Measurements from ENCODE around the gene FREM1. TPM values are rescaled to one million over a fixed set of nuclear protein-coding genes. Genes with fewer than 3 reads are reported as not detected.

FREM1 gene
- total and polyA plus RNA-seq, 2 experiments from 2014 or later, result 0.78 to 3.1 TPM

- Histone ChIP-seq H3K9me2 (ENCODE audit: insufficient read depth) (no peaks in the 10 kb centered on the region), H3K27me3 (ENCODE audit: insufficient read depth) (no peaks in the 10 kb centered on the region), H3K4me2 (peak overlapping the region; percentile 71; the same call in 1 of the 2 replicates), H3K36me3 (ENCODE audit: insufficient read depth) (no peaks in the 10 kb centered on the region), H3F3A (replicated peaks; ENCODE audit: low read depth) (peaks cover 4% of the 10 kb centered on the region; the same call in 1 of the 2 replicates), H3K4me1 (ENCODE audit: insufficient read depth) (peaks cover 54% of the 10 kb centered on the region), H4K20me1 (replicated peaks; ENCODE audit: insufficient read depth) (no peaks in the 10 kb centered on the region), H3K4me3 (no peak overlapping the region), H3K27ac (ENCODE audit: low read depth) (no peak overlapping the region), H3K79me2 (replicated peaks; ENCODE audit: insufficient read depth) (no peaks in the 10 kb centered on the region), H2AFZ (no peak overlapping the region)
- peaks cover 27% of the 10 kb centered on the region for H3K4me1 Mint-ChIP-seq
- ATAC-seq (no peak), DNase-seq (ENCODE audit: low spot score) (no peak)
- peaks cover under 1% of the 10 kb centered on the region for H3K27me3 Mint-ChIP-seq (ENCODE audit: insufficient read depth, low read depth, poor library complexity)
- no peak overlapping the region for H3K27ac Mint-ChIP-seq
- no peaks in the 10 kb centered on the region for H3K9me3 Mint-ChIP-seq
- H3K4me3 Mint-ChIP-seq, result no peak overlapping the region
- TF ChIP-seq CREB1 (CRISPR knock-in tag; IDR thresholded peaks at IDR 0.05; ENCODE audit: low read depth) (no peak), ZNF331 (CRISPR knock-in tag; IDR thresholded peaks at IDR 0.05; ENCODE audit: low read depth) (no peak), EZH2 (IDR thresholded peaks at IDR 0.05; ENCODE audit: low read depth, unreplicated experiment) (no peak), STAT1 (IDR thresholded peaks at IDR 0.05; ENCODE audit: unreplicated experiment) (no peak), EZH2phosphoT487 (IDR thresholded peaks at IDR 0.05; ENCODE audit: unreplicated experiment) (no peak), POLR2AphosphoS5 (IDR thresholded peaks at IDR 0.05; ENCODE audit: low read depth) (no peak), NANOG (IDR thresholded peaks at IDR 0.05; ENCODE audit: borderline replicate concordance) (no peak), ZNF462 (CRISPR knock-in tag; IDR thresholded peaks at IDR 0.05) (no peak), CTCF (conservative IDR thresholded peaks at IDR 0.05; ENCODE audit: low read depth in 2 of 2) (no peak), JUNB (IDR thresholded peaks at IDR 0.05; ENCODE audit: unreplicated experiment) (no peak), ETS1 (IDR thresholded peaks at IDR 0.05) (no peak), REST (IDR thresholded peaks at IDR 0.05; ENCODE audit: unreplicated experiment) (no peak), ZNF114 (CRISPR knock-in tag; IDR thresholded peaks at IDR 0.05) (no peak)
- H3K36me3 Mint-ChIP-seq (ENCODE audit: low read depth), result no peaks in the 10 kb centered on the region; the same call in 2 of the 3 replicates
Measured at GRCh38 chr9:14907696-14908095, 2.5 kb downstream of the FREM1 start.
